Motor neuron (in vitro differentiated cells): ENCODE results near the gene C1QL4. TPM values are rescaled to one million over a fixed set of nuclear protein-coding genes. Genes with fewer than 3 reads are reported as not detected.
"Not testable (repeated sequence)": the region's sequence is repeated elsewhere in the genome, so short reads cannot be mapped to it uniquely, and the experiment has no call there.

Experiments used
- ATAC-seq, 8 experiments: fragments of 200-7000 bp; cut with Tn5 transposase; replicated peaks in 6 of 8; 2 replicates each; pipeline ENCODE4 v1.8.0; 2021; ENCODE audit warnings: mild to moderate bottlenecking in 8 of 8, moderate library complexity in 8 of 8
- H3K27ac ChIP-seq, 2 donors: fragments of 250-450 bp; sonication (Bioruptor Pico); 2 replicates each; pipeline ENCODE4 v1.9.0; 2021; ENCODE audit warnings: antibody characterized with exemption in 2 of 2, mild to moderate bottlenecking in 2 of 2, moderate library complexity in 1 of 2
- H3K4me1 ChIP-seq, 2 donors: fragments of 250-450 bp; sonication (Bioruptor Pico); replicated peaks in 1 of 2; 2 replicates each; pipeline ENCODE4 v1.6.1; 2021; ENCODE audit warnings: antibody characterized with exemption in 2 of 2, mild to moderate bottlenecking in 2 of 2, moderate library complexity in 1 of 2
- H3K4me3 ChIP-seq, 5 donors: fragments of 250-450 bp; sonication (Bioruptor Pico); 2 replicates each; pipeline ENCODE4 v1.9.0; 2021; ENCODE audit warnings: antibody characterized with exemption in 5 of 5, mild to moderate bottlenecking in 5 of 5, moderate library complexity in 4 of 5
- WGBS, 10 experiments: fragments of 450-650 bp; shearing (Covaris generic); methylation state at CpG; one replicate each; pipeline ENCODE4 v1.0.0; 2022; 5-methylcytosine and 5-hydroxymethylcytosine counted together
- in situ Hi-C, 9 experiments: fragments of 400-800 bp; cut with MboI; loops; one replicate each; pipeline ENCODE4 v1.15.0; 2021; ENCODE audit warnings: low sequenced_read_pairs in 9 of 9, low pct_unique_long_range_greater_than_20kb in 2 of 9; ENCODE audit not compliant: unreplicated experiment in 9 of 9
- total RNA-seq, 8 experiments: library from RNA; unstranded; fragments of 300-600 nt; gene quantifications; 2 replicates each; pipeline versions ENCODE4 v1.2.3 to v1.2.4, GENCODE V29; 2022

The C1QL4 gene
- total RNA-seq, 8 experiments from 2014 or later: 0.15 to 25.4 (median 7.5) TPM; not detected in 1

DNA sequence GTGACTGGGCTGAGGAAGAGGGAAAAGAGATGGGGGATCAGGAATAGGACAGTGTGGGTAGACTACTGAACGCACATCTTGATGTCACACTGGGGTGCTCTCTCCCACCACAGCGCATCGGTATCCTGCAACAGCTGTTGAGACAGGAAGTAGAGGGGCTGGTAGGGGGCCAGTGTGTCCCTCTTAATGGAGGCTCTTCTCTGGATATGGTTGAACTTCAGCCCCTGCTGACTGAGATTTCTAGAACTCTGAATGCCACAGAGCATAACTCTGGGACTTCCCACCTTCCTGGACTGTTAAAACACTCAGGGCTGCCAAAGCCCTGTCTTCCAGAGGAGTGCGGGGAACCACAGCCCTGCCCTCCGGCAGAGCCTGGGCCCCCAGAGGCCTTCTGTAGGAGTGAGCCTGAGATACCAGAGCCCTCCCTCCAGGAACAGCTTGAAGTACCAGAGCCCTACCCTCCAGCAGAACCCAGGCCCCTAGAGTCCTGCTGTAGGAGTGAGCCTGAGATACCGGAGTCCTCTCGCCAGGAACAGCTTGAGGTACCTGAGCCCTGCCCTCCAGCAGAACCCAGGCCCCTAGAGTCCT is 6.9 kb downstream of the C1QL4 start:
- H3K27ac ChIP-seq: no peak overlapping the region
- H3K4me3 ChIP-seq: no peak overlapping the region
- WGBS, 10 experiments: 92 to 100% (median 96%) methylated on average over 1 to 4 of the region's 7 CpGs; no CpG with 5 or more reads in 5 of the 10 experiments
- ATAC-seq: no peak
- in situ Hi-C loops: no loop called here
- peaks cover 3 to 7% of the 10 kb centered on the region in 2 donors for H3K4me1 ChIP-seq

DNA sequence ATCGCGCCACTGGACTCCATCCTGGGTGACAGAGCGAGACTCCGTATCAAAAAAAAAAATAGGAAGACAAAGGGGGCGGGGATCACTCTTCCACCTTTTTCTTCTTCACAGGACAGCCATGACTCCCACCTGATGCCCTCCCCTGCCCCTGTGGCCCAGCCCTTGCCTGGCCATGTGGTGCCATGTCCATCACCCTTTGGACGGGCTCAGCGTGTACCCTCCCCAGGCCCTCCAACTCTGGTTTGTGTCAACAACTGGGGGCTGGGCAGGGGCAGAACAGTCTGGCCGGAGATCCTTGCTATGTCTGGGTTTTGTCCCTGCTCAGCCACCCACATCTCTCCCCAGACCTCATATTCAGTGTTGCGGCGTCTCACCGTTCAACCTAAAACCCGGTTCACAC is 8.2 kb downstream of the C1QL4 start:
- in situ Hi-C loops: no loop called here
- H3K27ac ChIP-seq: no peak overlapping the region
- ATAC-seq: no peak
- no peak overlapping the region for H3K4me3 ChIP-seq
- peaks cover 3 to 7% of the 10 kb centered on the region in 2 donors for H3K4me1 ChIP-seq
- 83 to 100% (median 100%) methylated on average over 1 to 3 of the region's 12 CpGs; no CpG with 5 or more reads in 5 of the 10 experiments for WGBS, 10 experiments

DNA sequence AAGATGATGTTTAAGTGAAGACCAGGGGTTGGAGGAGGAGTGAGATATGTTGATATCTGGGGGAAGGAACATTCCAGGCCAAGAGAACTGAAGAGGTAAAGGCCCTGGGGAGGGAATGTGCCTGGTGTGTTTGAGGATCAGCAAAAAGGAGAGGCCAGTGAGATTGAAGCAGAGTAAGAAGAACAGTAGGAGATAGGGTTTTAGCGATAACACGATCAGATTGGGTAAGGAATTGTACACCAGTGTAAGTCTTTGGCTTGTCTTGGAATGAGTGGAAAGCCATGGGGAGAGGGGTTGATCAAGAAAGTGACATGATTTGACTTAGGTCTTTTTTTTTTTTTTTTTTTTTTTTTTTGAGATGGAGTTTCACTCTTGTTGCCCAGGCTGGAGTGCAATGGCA is 9.1 kb downstream of the C1QL4 start:
- Histone ChIP-seq H3K4me3 (no peak overlapping the region), H3K27ac (no peak overlapping the region), H3K4me1 (peaks cover 3 to 7% of the 10 kb centered on the region in 2 donors)
- 82 to 100% (median 100%) methylated on average over 1 to 2 of the region's 2 CpGs; no CpG with 5 or more reads in 4 of the 10 experiments for WGBS, 10 experiments
- ATAC-seq: no peak
- in situ Hi-C loops: no loop called here

DNA sequence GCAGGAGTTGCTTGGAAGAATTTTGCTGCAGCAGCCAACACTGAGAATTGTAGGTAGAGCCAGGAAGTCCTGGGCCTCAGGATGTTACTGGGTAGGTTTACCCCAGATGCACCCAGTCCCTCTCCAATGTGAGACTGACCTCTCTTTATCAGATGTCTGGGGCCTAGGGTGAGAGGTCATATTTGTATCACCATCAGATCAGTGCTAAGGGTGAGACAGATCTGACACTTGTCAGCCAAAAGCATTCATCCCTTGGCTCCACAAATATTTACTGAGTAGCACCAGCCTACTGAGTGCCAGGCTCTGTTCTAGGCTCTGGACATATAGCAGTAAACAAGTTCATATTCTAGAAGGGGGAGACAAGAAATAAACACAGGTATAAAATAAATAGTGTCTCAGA is 9.6 kb downstream of the C1QL4 start:
- Histone ChIP-seq H3K4me3 (no peak overlapping the region), H3K27ac (no peak overlapping the region), H3K4me1 (peaks cover 3 to 7% of the 10 kb centered on the region in 2 donors)
- in situ Hi-C loops: no loop called here
- ATAC-seq: no peak

DNA sequence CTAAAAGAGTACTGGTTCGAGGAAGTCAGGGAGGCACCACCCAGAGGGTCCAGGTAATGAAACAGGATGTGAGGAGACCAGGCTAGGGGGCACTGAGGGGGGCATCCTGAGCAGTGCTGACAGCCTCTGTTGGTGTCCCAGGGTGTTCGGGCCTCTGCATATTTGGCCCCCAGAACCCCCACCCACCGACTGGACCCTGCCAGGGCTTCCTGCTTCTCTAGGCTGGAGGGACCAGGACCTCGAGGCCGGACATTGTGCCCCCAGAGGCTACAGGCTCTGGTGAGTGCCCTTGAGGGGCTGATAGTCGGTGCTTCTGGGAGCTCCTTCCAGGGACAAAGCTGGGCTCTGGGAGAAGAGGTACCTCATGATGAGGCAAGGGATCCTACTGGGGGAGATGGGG is 11.4 kb downstream of the C1QL4 start:
- peaks cover 3 to 4% of the 10 kb centered on the region in 2 donors for H3K4me1 ChIP-seq
- 80 to 100% (median 90%) methylated on average over 1 to 4 of the region's 6 CpGs; no CpG with 5 or more reads in 4 of the 10 experiments for WGBS, 10 experiments
- in situ Hi-C loops: no loop called here
- H3K27ac ChIP-seq: no peak overlapping the region
- H3K4me3 ChIP-seq: no peak overlapping the region
- no peak for ATAC-seq

DNA sequence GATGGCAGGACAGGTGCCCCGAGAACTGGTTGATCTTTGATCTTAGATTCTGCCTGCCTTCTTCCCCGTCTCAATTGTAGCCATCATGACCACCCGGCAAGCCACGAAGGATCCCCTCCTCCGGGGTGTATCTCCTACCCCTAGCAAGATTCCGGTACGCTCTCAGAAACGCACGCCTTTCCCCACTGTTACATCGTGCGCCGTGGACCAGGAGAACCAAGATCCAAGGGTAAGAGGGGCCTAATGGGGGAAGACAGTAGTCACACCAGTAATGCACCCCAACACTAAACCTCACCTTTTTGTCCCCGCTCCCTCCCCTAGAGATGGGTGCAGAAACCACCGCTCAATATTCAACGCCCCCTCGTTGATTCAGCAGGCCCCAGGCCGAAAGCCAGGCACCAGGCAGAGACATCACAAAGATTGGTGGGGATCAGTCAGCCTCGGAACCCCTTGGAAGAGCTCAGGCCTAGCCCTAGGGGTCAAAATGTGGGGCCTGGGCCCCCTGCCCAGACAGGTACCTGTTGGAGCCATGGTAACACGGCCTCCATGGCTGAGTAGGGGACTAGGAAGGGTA is 13.4 kb downstream of the C1QL4 start:
- 0 to 11% (median 0%) methylated on average over 1 to 14 of the region's 19 CpGs; no CpG with 5 or more reads in 3 of the 10 experiments for WGBS, 10 experiments
- H3K27ac ChIP-seq: no peak overlapping the region
- peak overlapping the region; percentile 32 to 90 (median 43) for H3K4me3 ChIP-seq
- peaks cover 3 to 4% of the 10 kb centered on the region in 2 donors for H3K4me1 ChIP-seq
- in situ Hi-C loops: no loop called here
- no peak for ATAC-seq

DNA sequence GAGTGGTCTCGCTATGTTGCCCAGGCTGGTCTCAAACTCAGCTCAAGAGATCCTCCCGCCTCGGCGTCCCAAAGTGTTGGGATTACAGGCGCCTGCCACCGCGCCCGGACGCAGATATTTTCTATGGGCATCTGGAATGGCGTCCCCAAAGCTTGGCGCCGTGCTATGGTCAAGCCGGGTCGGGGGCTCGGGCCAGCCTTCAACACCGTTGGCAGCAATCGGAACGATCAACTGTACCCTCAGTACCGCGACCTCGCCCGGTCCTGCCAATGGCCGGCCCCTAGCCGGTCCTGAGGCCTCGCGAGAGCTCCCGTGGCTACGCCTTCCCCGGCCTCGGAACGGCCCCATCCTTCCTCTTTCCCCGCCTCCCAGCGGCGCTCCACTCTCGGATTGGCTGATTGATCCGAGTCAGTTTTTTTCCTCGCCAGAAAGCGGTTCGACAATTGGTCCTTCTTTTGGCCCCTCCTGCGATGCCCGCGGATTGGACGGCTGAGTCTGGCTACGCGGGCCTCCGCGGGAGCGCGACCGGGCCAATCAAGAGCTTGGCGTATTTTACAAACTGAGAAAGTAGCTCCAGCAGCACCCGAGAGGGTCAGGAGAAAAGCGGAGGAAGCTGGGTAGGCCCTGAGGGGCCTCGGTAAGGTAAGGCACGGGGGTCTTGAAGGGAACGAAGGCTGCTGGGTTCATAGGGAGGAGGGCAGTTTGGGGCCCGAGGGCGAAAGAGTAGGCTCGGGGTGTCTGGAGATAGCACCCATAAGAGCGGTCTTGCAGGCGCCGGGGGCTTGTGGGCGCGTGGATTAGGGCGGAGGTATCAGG is 14.1 kb downstream of the C1QL4 start, which contains the start of gene TROAP:
Gene TROAP (plus strand): TSS at position 548 of the 816 bp plus-strand sequence. CDS start 354 bp downstream, outside the sequence.
- in situ Hi-C loops: no loop called here
- H3K27ac ChIP-seq: peak within 1 kb of the TSS in 1 of 2 donors; percentile 38
- WGBS, 10 experiments: 0 to 3% (median 1%) methylated on average over 1 to 31 of the region's 65 CpGs; no CpG with 5 or more reads in 1 of the 10 experiments
- H3K4me1 ChIP-seq: peaks cover 3 to 4% of the 10 kb centered on the region in 2 donors
- H3K4me3 ChIP-seq: peak within 1 kb of the TSS; percentile 63 to 90 (median 68)
- peak; percentile 99 to 100 (median 100) for ATAC-seq

DNA sequence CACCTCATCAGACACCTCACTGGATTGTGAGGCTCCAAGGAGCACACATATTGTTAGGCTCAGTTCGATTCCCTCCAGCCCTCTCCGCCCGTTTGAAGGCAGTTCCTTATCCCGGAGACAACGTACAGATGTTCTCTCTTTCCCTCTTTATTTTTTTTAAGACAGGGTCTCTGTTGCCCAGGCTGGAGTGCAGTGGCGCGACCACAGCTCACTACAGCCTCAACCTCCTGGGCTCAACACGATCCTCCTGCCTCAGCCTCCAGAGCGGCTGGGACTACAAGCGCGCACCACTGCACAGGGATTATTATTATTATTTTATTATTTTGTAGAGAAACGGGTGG is 14.7 kb downstream of the C1QL4 start:
- in situ Hi-C loops: no loop called here
- ATAC-seq: no peak
- Histone ChIP-seq H3K27ac (no peak overlapping the region), H3K4me1 (peaks cover 3 to 4% of the 10 kb centered on the region in 2 donors), H3K4me3 (peak overlapping the region; percentile 63 to 90 (median 68))
- 0 to 55% (median 25%) methylated on average over 1 to 11 of the region's 12 CpGs; no CpG with 5 or more reads in 3 of the 10 experiments for WGBS, 10 experiments

DNA sequence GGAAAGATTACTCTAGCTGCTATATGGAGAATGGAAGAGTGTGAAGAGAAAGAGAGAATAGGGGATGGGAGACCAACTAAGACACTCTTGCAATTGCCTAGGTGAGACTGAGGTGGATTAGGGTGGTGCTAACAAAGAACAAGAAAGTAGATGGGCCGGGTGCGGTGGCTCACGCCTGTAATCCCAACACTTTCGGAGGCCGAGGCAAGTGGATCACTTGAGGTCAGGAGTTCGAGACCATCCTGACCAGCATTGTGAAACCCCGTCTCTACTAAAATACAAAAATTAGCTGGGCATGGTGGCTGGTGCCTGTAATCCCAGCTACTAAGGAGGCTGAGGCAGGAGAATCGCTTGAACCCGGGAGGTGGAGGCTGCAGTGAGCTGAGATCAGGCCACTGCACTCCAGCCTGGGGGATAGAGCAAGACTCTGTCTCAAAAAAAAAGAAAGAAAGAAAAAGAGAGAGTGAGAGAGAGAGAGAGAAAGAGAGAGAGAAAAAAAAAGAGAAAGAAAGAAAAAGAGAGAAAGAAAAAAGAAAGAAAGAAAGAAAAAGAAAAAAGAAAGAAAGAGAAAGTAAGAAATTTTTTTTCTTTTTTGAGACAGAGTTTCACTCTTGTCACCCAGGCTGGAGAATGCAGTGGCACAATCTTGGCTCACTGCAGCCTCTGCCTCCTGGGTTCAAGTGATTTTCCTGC is 16.4 kb downstream of the C1QL4 start:
- in situ Hi-C loops, H3K4me1 ChIP-seq, H3K4me3 ChIP-seq, H3K27ac ChIP-seq, ATAC-seq: not testable (repeated sequence)
- WGBS, 10 experiments: 76 to 94% (median 88%) methylated on average over 5 to 9 of the region's 9 CpGs; no CpG with 5 or more reads in 1 of the 10 experiments

DNA sequence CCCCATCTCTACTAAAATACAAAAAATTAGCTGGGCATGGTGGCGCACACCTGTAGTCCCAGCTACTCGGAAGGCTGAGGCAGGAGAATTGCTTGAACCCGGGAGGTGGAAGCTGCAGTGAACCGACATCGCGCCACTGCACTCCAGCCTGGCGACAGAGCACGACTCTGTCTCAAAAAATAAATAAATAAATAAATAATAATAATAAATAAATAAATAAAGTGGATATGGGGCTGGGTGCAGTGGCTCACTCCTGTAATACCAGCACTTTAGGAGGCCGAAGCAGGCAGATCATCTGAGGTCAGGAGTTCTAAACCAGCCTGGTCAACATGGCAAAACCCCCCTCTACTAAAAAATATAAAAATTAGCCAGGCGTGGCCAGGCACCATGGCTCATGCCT is 19.9 kb downstream of the C1QL4 start:
- WGBS, 10 experiments: 74 to 100% (median 82%) methylated on average over 1 to 9 of the region's 10 CpGs; no CpG with 5 or more reads in 2 of the 10 experiments
- in situ Hi-C loops: not testable (repeated sequence)

DNA sequence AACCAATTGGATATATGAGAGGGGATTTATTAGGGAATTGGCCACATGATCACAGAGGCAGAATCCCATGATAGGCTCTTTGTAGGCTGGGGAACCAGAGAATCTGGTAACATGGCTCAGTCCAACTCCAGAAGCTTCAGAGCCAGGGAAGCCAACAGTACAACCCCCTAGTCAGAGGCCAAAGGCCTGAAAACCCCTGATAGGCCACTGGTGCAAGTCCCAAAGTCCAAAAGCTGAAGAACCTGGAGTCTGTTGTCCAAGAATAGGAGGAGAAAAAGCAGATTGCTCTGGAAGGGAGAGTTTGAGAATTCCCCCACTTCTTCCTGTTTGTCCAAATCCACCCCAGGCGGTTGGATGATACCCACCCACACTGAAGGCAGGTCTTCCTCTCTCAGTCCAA is 22.2 kb downstream of the C1QL4 start:
- H3K4me1 ChIP-seq: no peaks in the 10 kb centered on the region
- in situ Hi-C loops: no loop called here
- 60 to 100% (median 79%) methylated on average over 1 of the region's 1 CpG; no CpG with 5 or more reads in 4 of the 10 experiments for WGBS, 10 experiments
- no peak for ATAC-seq
- no peak overlapping the region for H3K4me3 ChIP-seq
- H3K27ac ChIP-seq: no peak overlapping the region

More for the DNA sequence above, 19.9 kb downstream of the C1QL4 start:
- ATAC-seq, H3K27ac ChIP-seq, H3K4me3 ChIP-seq, H3K4me1 ChIP-seq: not testable (repeated sequence)

DNA sequence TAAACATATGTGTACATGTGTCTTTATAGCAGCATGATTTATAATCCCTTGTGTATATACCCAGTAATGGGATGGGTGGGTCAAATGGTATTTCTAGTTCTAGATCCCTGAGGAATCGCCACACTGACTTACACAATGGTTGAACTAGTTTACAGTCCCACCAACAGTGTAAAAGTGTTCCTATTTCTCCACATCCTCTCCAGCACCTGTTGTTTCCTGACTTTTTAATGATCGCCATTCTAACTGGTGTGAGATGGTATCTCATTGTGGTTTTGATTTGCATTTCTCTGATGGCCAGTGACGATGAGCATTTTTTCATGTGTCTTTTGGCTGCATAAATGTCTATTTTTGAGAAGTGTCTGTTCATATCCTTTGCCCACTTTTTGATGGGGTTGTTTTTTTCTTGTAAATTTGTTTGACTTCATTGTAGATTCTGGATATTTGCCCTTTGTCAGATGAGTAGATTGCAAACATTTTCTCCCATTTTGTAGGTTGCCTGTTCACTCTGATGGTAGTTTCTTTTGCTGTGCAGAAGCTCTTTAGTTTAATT is 26.5 kb downstream of the C1QL4 start:
- in situ Hi-C loops, ATAC-seq: not testable (repeated sequence)
- no CpG with 5 or more reads among the region's 3 CpGs for WGBS, 10 experiments

More for the DNA sequence above, 26.5 kb downstream of the C1QL4 start:
- not testable (repeated sequence) for H3K4me1 ChIP-seq, H3K4me3 ChIP-seq, H3K27ac ChIP-seq
